Epithelial cell of prostate (primary cell): ENCODE results near the gene HCRT.
"Not testable (repeated sequence)": the region's sequence is repeated elsewhere in the genome, so short reads cannot be mapped to it uniquely, and the experiment has no call there.

ENCODE experiments used
- DNase-seq: peaks from one replicate; pipeline ENCODE4 v3.0.0-alpha.2; 2011; ENCODE audit warnings: low read depth, low spot score
- H3K27ac ChIP-seq: fragments of 450-650 bp; 2 replicates; pipeline ENCODE4 v1.5.1; 2017; ENCODE audit warnings: mild to moderate bottlenecking

HCRT gene, protein sequence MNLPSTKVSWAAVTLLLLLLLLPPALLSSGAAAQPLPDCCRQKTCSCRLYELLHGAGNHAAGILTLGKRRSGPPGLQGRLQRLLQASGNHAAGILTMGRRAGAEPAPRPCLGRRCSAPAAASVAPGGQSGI

DNA sequence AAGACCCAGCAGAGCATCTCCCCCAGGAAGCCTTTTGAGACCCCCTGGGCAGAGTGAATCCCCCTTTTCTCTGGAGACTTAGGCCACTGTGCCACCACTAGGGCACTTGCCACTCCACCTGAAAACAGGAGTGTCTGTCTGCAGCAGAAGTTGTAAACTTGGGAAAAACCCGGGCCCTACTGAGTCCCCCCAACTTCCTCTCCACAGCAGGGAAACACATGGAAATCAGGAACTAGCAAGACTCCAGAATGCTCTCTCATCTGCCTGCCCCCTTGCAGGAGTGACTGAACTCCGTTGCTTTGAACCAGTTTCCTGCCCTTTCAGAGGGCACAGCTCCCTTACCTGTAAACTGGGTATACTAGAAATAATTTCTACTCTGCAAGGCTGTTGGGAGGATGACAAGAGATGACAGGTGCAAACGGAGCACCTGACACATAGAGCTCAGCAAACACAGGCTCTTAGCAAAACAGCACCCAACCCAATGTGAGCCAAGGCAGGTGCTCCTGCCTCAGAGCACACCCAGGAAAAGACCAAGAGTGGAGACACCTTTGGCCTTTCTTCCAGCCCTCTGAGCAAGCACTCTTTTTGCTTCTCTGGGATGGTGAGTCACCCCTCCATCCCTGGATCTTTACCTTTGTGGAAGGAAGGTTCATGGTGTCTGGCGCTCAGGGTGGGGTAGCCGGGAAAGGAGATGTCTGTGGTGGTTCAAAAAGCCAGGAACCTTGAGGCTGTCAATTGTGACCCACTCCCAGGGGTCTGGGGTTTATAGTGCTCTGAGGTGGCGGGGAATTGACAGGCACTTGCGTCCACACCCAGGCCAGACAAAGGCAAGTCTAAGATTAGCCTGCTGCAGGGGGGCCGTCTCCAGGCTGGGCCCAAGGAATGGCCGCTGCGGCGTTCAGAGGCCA lies at the start of gene HCRT:
HCRT (minus strand) TSS at position 740 of the 908 bp plus-strand sequence; CDS start at position 653, 87 bp downstream.
- no peak within 1 kb of the TSS for H3K27ac ChIP-seq
- no peak for DNase-seq

- DNase-seq = no peak
- H3K27ac ChIP-seq = no peak overlapping the region
These were observed 48.7 kb upstream of the HCRT start for GRCh38 chr17:42233994-42234393.

DNA sequence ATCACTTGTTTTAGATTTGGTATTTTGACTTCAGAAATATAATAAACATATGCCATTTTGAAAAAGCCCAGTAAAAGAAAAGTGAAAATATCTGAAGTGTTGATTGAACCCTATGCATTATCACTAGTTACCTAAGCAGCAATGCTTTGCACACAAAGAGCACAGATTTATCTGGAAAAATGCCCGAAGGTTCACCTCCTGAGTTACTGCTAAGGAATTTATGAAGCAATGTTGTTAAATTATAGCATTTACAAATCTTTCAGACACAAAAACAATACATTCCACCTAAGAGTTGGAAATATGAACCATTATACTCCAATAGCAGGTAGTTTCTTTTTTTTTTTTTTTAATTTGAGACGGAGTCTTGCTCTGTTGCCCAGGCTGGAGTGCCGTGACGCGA lies 47.9 kb upstream of the HCRT start:
- DNase-seq = no peak
- H3K27ac ChIP-seq = no peak overlapping the region

DNA sequence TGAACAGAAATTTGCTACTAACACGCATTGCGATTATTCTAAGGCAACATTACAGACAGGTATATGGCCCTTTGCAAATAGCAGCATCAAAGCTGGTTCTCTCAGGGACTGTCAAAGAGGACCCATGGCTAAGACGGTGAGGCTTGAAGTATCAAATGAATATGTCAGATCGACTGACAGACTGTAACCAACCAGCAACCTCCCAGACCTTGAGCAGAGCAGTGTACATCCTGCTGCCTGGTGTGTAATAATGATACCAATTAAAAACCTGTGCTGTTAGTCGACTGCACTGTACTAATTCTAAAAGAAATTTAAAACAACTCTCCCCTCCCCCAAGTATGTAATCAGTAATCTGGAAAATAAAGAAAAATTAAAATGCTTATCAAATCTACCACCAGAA lies 45.0 kb upstream of the HCRT start:
- H3K27ac ChIP-seq = no peak overlapping the region
- DNase-seq = no peak

DNA sequence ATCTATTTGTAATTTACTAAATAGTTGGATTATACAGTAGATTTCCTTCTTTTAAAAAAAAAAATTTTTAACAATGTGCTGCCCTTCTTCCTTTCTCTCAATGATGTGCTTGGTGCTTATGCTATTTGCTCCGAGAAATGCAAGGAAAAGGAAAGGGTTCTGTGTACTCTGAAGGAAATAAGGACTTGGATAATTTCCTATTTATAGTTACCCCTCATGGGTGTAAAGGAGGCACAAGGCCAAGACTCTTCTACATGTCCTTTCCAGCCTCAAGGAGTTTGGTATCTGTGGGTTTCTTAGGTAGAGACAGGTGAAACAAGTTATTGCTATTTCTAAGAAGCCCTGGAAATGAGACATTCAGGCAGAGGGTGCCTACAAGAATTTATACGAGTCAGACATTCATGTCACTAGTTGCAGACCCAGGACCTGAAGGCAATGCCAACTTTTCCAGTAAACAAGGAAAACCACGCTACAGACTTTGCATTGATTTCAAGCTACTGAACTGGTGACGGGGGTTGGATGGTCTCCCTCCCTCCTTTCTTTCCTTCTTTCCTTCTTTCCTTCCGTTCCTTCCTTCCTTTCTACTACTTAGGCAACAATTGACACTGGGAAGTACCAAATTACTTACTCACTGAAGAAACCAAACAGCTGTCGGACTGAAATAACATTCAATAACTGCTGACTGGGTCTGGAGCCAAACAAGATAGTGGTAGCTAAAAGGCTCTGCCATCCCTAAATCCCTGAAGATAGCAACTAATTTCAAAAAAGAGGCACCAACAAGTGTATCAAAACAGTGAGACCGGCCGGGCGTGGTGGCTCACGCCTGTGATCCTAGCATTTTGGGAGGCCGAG lies 42.8 kb upstream of the HCRT start:
- DNase-seq = no peak
- no peak overlapping the region for H3K27ac ChIP-seq

GRCh38 chr17:42225646-42226045 lies 40.4 kb upstream of the HCRT start:
- no peak overlapping the region for H3K27ac ChIP-seq

GRCh38 chr17:42224651-42225050 lies 39.4 kb upstream of the HCRT start:
- H3K27ac ChIP-seq = no peak overlapping the region

More at GRCh38 chr17:42225646-42226045, 40.4 kb upstream of the HCRT start:
- DNase-seq = no peak

GRCh38 chr17:42221886-42222745 lies 36.9 kb upstream of the HCRT start:
- no peak overlapping the region for H3K27ac ChIP-seq
- no peak for DNase-seq

More at GRCh38 chr17:42224651-42225050, 39.4 kb upstream of the HCRT start:
- DNase-seq = no peak

DNA sequence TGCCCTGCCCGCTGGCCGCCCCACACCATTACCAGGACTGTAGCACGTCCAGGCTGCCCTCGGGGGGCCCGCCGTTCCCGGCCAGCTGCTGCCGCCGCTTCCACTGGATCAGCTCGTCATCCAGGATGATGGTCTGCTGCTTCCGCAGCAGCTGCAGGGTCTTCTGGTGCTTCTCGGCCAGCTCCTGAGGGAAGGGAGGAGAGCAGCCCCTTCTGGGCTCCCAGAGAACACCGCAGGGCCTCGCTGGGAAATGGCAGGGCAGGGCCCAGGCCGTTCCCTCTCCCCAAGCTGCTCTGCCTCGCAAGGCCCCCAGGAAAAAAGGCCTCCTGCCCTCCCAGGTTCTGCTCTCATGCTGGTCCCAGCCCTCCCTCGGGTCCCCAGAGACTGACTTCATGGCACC lies 34.0 kb upstream of the HCRT start:
- DNase-seq = not testable (repeated sequence)

GRCh38 chr17:42214156-42214555 lies 28.9 kb upstream of the HCRT start:
- no peak overlapping the region for H3K27ac ChIP-seq
- no peak for DNase-seq

More for the DNA sequence above, 34.0 kb upstream of the HCRT start:
- not testable (repeated sequence) for H3K27ac ChIP-seq

DNA sequence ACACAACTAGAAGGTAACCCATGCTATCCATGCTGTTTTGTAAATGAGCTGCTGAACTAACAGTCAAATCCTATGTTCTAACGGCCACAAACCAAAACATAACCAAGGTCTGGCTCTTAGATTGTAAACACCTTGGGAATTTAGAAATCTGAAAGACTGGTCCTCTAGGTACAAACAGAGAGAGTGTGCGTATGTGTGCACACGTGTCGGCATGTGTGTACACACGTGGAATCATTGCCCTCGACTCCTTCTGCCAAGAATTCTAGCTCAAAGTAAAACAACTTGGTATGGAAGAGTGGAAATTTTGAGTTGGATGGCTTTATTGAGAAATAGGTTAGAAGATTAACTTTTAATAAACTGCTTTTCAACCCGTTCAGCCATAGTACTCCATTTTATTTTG lies 27.1 kb upstream of the HCRT start:
- no peak overlapping the region for H3K27ac ChIP-seq
- no peak for DNase-seq

GRCh38 chr17:42211921-42212341 lies 26.7 kb upstream of the HCRT start:
- not testable (repeated sequence) for DNase-seq, H3K27ac ChIP-seq

DNA sequence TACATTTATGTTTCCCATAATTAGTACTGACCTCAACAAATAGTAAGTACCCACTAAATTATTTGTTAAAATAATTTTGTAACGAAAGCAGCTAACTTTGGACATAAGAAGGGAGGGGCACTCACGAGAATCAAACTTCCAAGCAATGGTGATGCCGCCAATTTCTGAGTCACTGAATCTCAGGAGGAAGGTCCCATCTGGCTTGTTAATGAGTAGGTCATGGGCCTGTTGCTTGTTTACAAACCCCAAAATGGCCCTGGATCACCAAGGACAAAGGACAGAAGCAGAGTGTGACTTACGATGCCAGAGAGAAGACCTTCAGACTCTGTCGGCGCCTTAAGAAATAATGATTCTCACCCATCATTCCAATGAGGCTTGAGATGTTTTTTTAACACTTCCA lies 24.8 kb upstream of the HCRT start:
- no peak for DNase-seq
- H3K27ac ChIP-seq = no peak overlapping the region

DNA sequence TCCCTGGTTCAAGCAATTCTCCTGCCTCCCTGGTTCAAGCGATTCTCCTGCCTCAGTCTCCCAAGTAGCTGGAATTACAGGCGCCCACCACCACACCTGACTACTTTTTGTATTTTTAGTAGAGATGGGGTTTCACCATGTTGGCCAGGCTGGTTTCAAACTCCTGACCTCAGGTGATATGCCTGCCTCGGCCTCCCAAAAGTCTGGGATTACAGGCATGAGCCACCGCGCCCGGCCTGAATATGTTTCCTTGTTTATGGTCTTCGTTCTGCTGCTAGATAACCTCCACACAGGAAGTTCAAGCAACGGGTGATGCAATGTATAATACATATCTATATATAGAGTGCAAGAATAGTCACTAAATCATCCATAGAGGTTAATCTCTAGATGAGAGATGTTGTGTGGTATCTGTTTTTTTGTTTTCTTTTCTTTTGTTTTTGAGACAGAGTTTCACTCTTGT lies 20.9 kb upstream of the HCRT start:
- H3K27ac ChIP-seq, DNase-seq: not testable (repeated sequence)

DNA sequence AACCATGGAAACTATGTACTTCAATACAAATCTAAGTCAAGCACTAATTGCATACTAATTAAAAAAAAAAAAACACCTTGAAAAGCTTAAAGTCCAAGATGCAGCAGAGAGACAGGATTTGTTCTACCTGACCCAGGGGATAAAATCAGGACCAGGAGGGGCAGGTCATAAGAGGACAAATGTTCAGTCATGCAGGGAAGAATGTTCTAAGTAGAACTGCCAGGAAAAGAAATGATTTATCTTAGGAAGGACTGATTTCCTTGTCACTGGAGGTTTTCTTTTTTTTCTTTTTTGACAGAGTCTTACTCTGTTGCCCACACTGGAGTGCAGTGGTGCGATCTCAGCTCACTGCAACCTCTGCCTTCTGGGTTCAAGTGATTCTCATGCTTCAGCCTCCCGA lies 18.1 kb upstream of the HCRT start:
- H3K27ac ChIP-seq = no peak overlapping the region
- no peak for DNase-seq

GRCh38 chr17:42202696-42203095 lies 17.4 kb upstream of the HCRT start:
- DNase-seq = no peak
- H3K27ac ChIP-seq = no peak overlapping the region

GRCh38 chr17:42202159-42202558 lies 16.9 kb upstream of the HCRT start:
- H3K27ac ChIP-seq = no peak overlapping the region

GRCh38 chr17:42201458-42201772 lies 16.2 kb upstream of the HCRT start:
- no peak for DNase-seq
- no peak overlapping the region for H3K27ac ChIP-seq

More at GRCh38 chr17:42202159-42202558, 16.9 kb upstream of the HCRT start:
- no peak for DNase-seq

GRCh38 chr17:42200706-42201457 lies 15.6 kb upstream of the HCRT start:
- DNase-seq = no peak
- H3K27ac ChIP-seq = no peak overlapping the region
